Activated naive CD4-positive, alpha-beta T cell treated with anti-CD3 and anti-CD28 coated beads, Interleukin-2, amount 50 U/mL, for 16 hours (primary cell): ENCODE data around the gene UBE2L3.
"Not testable (repeated sequence)": the region's sequence is repeated elsewhere in the genome, so short reads cannot be mapped to it uniquely, and the experiment has no call there.

Experiments used
- DNase-seq: peaks from one replicate; pipeline ENCODE4 v3.0.0-alpha.2; 2020

UBE2L3 gene

DNA sequence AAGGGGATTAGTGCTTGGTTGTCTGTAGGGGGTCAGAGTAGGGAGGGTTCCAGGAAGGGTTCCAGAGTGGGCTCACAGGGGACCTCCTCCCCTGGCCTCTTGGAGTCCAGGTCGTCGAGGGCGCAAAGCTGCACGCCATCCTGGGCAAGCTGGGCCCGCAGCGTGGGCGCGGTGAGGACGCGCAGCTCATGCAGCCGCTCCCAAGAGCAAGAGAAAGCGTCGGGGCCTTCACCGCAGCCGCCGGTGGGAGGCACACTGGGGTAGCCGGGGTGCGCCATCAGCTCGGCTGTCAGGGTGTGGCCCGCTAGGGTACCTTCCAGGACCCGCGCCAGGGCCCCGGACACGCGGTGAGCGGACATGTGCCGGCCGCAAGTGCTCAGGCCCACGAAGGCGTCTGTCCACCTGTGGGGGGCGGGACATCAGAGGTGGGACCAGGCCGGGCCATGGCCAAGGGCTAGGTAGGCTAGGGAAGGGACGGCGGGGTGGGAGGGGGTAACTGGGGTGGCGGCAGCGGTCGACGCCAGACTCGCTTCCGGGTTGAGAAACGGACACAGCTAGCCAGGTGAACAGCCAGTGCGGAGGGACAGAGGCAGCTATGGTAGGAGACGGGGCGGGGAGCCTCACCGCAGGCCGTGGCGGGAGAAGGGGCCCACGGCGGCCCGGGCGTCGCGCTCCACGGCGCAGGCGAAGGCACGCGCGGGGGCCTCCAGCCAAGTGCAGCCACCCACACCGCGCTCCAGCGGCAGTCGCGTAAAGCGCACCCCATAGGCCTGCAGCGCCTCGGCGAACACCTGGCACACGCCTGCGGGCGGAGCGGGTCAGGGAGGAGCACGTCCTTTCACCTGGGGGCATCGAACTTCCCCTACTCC lies 61.1 kb downstream of the UBE2L3 start:
- DNase-seq, result no peak

- peak; percentile 97 for DNase-seq
Measured at GRCh38 chr22:21629255-21630149, 62.0 kb downstream of the UBE2L3 start, which contains the start of gene YDJC. YDJC (minus strand) TSS chr22:21630022; CDS start chr22:21630014, 8 bp downstream.

GRCh38 chr22:21631025-21631424 lies 63.5 kb downstream of the UBE2L3 start:
- DNase-seq, result no peak

- peak; percentile 41 for DNase-seq
Measured at GRCh38 chr22:21632237-21632895, 64.9 kb downstream of the UBE2L3 start, which contains the start of gene CCDC116. CCDC116 (plus strand) TSS chr22:21632760; CDS start chr22:21633182, 422 bp downstream.

GRCh38 chr22:21632931-21633330 lies 65.4 kb downstream of the UBE2L3 start:
- DNase-seq, result no peak

- no peak for DNase-seq
Measured at GRCh38 chr22:21633481-21633880, 66.0 kb downstream of the UBE2L3 start.

GRCh38 chr22:21634081-21634480 lies 66.6 kb downstream of the UBE2L3 start:
- DNase-seq, result no peak

GRCh38 chr22:21634844-21635243 lies 67.3 kb downstream of the UBE2L3 start:
- no peak for DNase-seq

GRCh38 chr22:21635771-21636510 lies 68.4 kb downstream of the UBE2L3 start:
- no peak for DNase-seq

- no peak for DNase-seq
Measured at GRCh38 chr22:21636629-21637218, 69.2 kb downstream of the UBE2L3 start.

- DNase-seq, result not testable (repeated sequence)
Measured at GRCh38 chr22:21637450-21637849, 69.9 kb downstream of the UBE2L3 start.

GRCh38 chr22:21639359-21639758 lies 71.8 kb downstream of the UBE2L3 start:
- DNase-seq, result no peak

DNA sequence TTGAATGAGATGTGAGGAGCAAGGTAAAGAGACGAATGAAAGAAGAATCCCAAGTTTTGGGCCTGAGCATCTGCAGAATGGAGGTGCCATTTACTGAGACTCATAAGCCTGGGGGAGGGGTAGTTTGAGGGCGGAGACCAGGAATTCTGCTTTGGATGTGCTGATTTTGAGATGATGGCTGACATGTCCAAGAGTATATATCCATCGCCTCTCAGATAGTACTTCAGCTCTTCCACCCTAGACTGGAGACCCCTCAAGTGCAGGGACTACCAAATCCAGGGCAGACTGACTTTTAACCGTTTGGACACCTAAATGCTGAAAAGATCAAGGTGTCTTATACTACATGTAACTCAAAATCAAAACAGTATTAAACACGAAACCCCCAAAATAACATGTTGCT lies 73.3 kb downstream of the UBE2L3 start:
- no peak for DNase-seq

GRCh38 chr22:21641417-21641788 lies 73.9 kb downstream of the UBE2L3 start:
- no peak for DNase-seq

GRCh38 chr22:21641789-21642583 lies 74.5 kb downstream of the UBE2L3 start, which contains the start of gene SDF2L1:
SDF2L1 (plus strand) TSS chr22:21642302; CDS start chr22:21642337, 35 bp downstream.
- peak; percentile 99 for DNase-seq

GRCh38 chr22:21642584-21643448 lies 75.3 kb downstream of the UBE2L3 start:
- peak; percentile 72 for DNase-seq

DNA sequence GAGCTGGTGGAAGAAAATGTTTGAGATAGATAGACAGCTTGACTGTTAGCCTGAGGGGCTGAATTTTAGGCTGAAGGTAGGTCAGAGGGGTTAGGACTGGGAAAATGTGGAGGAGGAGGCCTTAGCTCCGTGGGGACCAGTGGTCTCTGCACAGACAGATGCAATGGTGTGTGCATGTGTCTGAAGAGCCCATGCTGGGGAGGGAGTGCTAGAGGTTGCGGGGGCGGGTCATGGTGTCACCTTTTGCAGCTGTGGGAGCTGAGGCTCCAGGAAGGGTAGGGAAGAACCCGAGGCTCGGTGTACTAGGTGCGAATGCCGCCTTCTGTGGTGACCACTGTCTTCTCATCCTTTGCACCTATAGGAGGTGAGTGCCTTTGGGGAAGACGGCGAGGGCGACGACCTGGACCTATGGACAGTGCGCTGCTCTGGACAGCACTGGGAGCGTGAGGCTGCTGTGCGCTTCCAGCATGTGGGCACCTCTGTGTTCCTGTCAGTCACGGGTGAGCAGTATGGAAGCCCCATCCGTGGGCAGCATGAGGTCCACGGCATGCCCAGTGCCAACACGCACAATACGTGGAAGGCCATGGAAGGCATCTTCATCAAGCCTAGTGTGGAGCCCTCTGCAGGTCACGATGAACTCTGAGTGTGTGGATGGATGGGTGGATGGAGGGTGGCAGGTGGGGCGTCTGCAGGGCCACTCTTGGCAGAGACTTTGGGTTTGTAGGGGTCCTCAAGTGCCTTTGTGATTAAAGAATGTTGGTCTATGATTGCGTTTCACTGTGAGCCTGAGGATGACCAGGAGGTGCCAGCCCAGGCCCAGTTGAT lies 76.2 kb downstream of the UBE2L3 start:
- no peak for DNase-seq

DNA sequence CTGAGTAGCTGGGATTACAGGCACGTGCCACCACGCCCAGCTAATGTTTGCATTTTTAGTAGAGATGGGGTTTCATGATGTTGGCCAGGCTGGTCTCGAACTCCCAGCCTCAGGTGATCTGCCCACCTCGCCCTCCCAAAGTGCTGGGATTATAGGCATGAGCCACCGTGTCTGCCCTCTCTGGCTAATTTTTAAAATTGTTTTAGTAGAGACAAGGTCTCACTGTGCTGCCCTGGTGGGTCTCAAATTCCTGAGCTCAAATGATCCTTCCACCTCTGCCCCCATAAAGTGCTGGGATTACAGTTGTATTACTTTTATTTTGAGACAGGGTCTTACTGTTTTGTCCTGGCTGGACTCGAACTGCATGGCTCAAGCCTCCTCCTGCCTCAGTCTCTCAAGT lies 78.0 kb downstream of the UBE2L3 start:
- DNase-seq, result not testable (repeated sequence)
